ENCODE measurements around the gene RAP1GDS1.
"Not testable (repeated sequence)": the region's sequence is repeated elsewhere in the genome, so short reads cannot be mapped to it uniquely, and the experiment has no call there.

RAP1GDS1 gene

GRCh38 chr4:98470831-98471230 is 209.6 kb downstream of the RAP1GDS1 start:
- Histone ChIP-seq H3K4me3 (IDR thresholded peaks at IDR 0.05; ENCODE audit: insufficient read depth, low read depth, low read length) (no peak overlapping the region), H3K27ac (no peak overlapping the region), H2AFZ (ENCODE audit: low read depth) (no peak overlapping the region), H3K27me3 (ENCODE audit: insufficient read depth, low read depth) (no peaks in the 10 kb centered on the region), H3K4me2 (no peak overlapping the region), H4K20me1 (ENCODE audit: insufficient read depth) (no peaks in the 10 kb centered on the region), H3K36me3 (ENCODE audit: insufficient read depth) (no peaks in the 10 kb centered on the region), H3K79me2 (ENCODE audit: insufficient read depth, low read depth) (no peaks in the 10 kb centered on the region), H3K9ac (no peak overlapping the region), H3K4me1 (ENCODE audit: low read depth, poor library complexity, severe bottlenecking) (peaks cover 10% of the 10 kb centered on the region)
- TF ChIP-seq CTCF (conservative IDR thresholded peaks at IDR 0.05; ENCODE audit: low read depth, low read length): no peak

- no peak overlapping the region for H3K4me3 ChIP-seq (IDR thresholded peaks at IDR 0.05; ENCODE audit: insufficient read depth, low read depth, low read length)
- TF ChIP-seq CTCF (conservative IDR thresholded peaks at IDR 0.05; ENCODE audit: low read depth, low read length): no peak
- H3K79me2 ChIP-seq (ENCODE audit: insufficient read depth, low read depth): no peaks in the 10 kb centered on the region
- H2AFZ ChIP-seq (ENCODE audit: low read depth): no peak overlapping the region
- no peak overlapping the region for H3K9ac ChIP-seq
- H3K27ac ChIP-seq: no peak overlapping the region
- H3K4me2 ChIP-seq: no peak overlapping the region
- peaks cover 7% of the 10 kb centered on the region for H3K4me1 ChIP-seq (ENCODE audit: low read depth, poor library complexity, severe bottlenecking)
- no peaks in the 10 kb centered on the region for H3K36me3 ChIP-seq (ENCODE audit: insufficient read depth)
- H3K27me3 ChIP-seq (ENCODE audit: insufficient read depth, low read depth): no peaks in the 10 kb centered on the region
- no peaks in the 10 kb centered on the region for H4K20me1 ChIP-seq (ENCODE audit: insufficient read depth)
These were observed 211.9 kb downstream of the RAP1GDS1 start for GRCh38 chr4:98473046-98473445.

- Histone ChIP-seq H4K20me1 (ENCODE audit: insufficient read depth) (no peaks in the 10 kb centered on the region), H3K4me3 (IDR thresholded peaks at IDR 0.05; ENCODE audit: insufficient read depth, low read depth, low read length) (no peak overlapping the region), H3K4me2 (no peak overlapping the region), H3K79me2 (ENCODE audit: insufficient read depth, low read depth) (no peaks in the 10 kb centered on the region), H3K9ac (no peak overlapping the region), H3K36me3 (ENCODE audit: insufficient read depth) (no peaks in the 10 kb centered on the region), H2AFZ (ENCODE audit: low read depth) (no peak overlapping the region), H3K4me1 (ENCODE audit: low read depth, poor library complexity, severe bottlenecking) (peaks cover 5% of the 10 kb centered on the region), H3K27ac (no peak overlapping the region), H3K27me3 (ENCODE audit: insufficient read depth, low read depth) (no peaks in the 10 kb centered on the region)
- TF ChIP-seq CTCF (conservative IDR thresholded peaks at IDR 0.05; ENCODE audit: low read depth, low read length): no peak
These were observed 213.2 kb downstream of the RAP1GDS1 start for GRCh38 chr4:98474408-98474844.

DNA sequence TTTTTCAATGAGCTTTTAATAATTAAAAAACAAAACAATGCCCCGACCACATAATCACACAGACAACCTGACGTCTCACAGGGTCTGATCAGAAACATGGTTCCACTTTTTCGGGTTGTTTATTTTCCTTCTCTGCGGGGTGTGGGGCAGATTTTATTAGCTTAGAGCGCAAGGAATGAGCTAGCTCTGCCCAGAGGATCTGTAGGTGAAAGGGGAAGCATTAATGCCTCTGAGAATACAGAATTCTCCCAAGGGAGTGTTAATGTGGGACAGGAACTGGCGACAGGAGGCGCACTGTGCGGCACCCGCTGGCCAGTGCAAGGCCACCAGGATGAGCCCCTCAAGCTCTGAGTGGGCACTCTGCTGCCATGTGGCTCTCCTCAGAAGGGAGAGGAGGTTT is 215.7 kb downstream of the RAP1GDS1 start:
- H3K79me2 ChIP-seq (ENCODE audit: insufficient read depth, low read depth): no peaks in the 10 kb centered on the region
- no peaks in the 10 kb centered on the region for H3K27me3 ChIP-seq (ENCODE audit: insufficient read depth, low read depth)
- no peak overlapping the region for H3K27ac ChIP-seq
- no peaks in the 10 kb centered on the region for H3K36me3 ChIP-seq (ENCODE audit: insufficient read depth)
- no peak overlapping the region for H3K4me2 ChIP-seq
- no peak overlapping the region for H2AFZ ChIP-seq (ENCODE audit: low read depth)
- TF ChIP-seq CTCF (conservative IDR thresholded peaks at IDR 0.05; ENCODE audit: low read depth, low read length): no peak
- no peaks in the 10 kb centered on the region for H4K20me1 ChIP-seq (ENCODE audit: insufficient read depth)
- H3K4me1 ChIP-seq (ENCODE audit: low read depth, poor library complexity, severe bottlenecking): peaks cover 5% of the 10 kb centered on the region
- no peak overlapping the region for H3K9ac ChIP-seq
- H3K4me3 ChIP-seq (IDR thresholded peaks at IDR 0.05; ENCODE audit: insufficient read depth, low read depth, low read length): no peak overlapping the region

DNA sequence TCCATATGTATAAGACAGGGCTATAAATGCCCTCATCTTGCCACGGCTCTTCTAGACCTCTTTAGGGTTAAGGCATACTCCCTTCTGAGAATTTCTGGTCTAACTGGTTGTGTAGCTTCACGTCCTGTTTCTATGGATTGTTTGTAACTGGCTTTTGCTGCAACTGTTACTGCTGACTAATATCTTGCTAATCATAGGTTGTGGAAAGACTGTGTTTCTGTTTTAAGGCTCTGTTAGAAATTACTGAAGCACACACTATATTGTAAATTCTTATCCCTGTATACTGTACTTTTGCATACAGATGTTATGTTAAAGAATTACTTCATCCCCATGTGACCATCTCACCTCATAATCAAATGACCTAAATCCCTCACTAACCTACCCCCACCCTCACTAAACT is 218.4 kb downstream of the RAP1GDS1 start:
- H2AFZ ChIP-seq (ENCODE audit: low read depth); H3K4me3 ChIP-seq (IDR thresholded peaks at IDR 0.05; ENCODE audit: insufficient read depth, low read depth, low read length); H3K4me1 ChIP-seq (ENCODE audit: low read depth, poor library complexity, severe bottlenecking); H3K79me2 ChIP-seq (ENCODE audit: insufficient read depth, low read depth); H3K27me3 ChIP-seq (ENCODE audit: insufficient read depth, low read depth); H3K9ac ChIP-seq; H4K20me1 ChIP-seq (ENCODE audit: insufficient read depth); H3K27ac ChIP-seq; H3K4me2 ChIP-seq; H3K36me3 ChIP-seq (ENCODE audit: insufficient read depth): not testable (repeated sequence)

Data from KMS-11 (cell line).